ENCODE data around the gene PRKAR2A. TPM values are rescaled to one million over a fixed set of nuclear protein-coding genes. Genes with fewer than 3 reads are reported as not detected.
"Not testable (repeated sequence)": the region's sequence is repeated elsewhere in the genome, so short reads cannot be mapped to it uniquely, and the experiment has no call there.

Gene PRKAR2A
- total and polyA plus RNA-seq, 10 of the 15 experiments (the other 5 are each of a cell fraction or from before 2014, with no cell fraction given), result 9.8 to 46.2 (median 13.2) TPM

GRCh38 chr3:48762816-48763215, 84.9 kb downstream of the PRKAR2A start (continued):
- TF ChIP-seq E4F1 (IDR thresholded peaks at IDR 0.05; ENCODE audit: borderline replicate concordance, partially characterized antibody), result no peak
- TF ChIP-seq IKZF2 (IDR thresholded peaks at IDR 0.05), result no peak
- no peak for TF ChIP-seq ELK1 (IDR thresholded peaks at IDR 0.05; ENCODE audit: low read depth, low read length)
- no peak for TF ChIP-seq JUND (IDR thresholded peaks at IDR 0.05; ENCODE audit: low read depth, low read length)
- no peak for TF ChIP-seq CBX5 (IDR thresholded peaks at IDR 0.05; ENCODE audit: low read depth)
- TF ChIP-seq WRNIP1 (IDR thresholded peaks at IDR 0.05; ENCODE audit: borderline replicate concordance, low read depth, low read length), result no peak
- TF ChIP-seq YY1 (IDR thresholded peaks at IDR 0.05; ENCODE audit: low read depth, low read length), result no peak

- in situ Hi-C loops (cut with MboI); H3K4me3 ChIP-seq; H2AFZ ChIP-seq (ENCODE audit: control insufficient read depth, low read depth, low read length); H3K9me3 ChIP-seq (replicated peaks; ENCODE audit: control insufficient read depth, insufficient read depth, low read length); H3K4me2 ChIP-seq (ENCODE audit: control insufficient read depth, insufficient read depth); H3K4me1 ChIP-seq (ENCODE audit: control insufficient read depth, insufficient read depth, low read length); H3K27ac ChIP-seq (ENCODE audit: control insufficient read depth, insufficient read depth); H4K20me1 ChIP-seq (ENCODE audit: control insufficient read depth, insufficient read depth); DNase-seq (ENCODE audit: low read depth, low spot score); ATAC-seq; H3K9ac ChIP-seq (ENCODE audit: control insufficient read depth, insufficient read depth, low read length); H3K27me3 ChIP-seq (replicated peaks in 1 of 2; ENCODE audit: control insufficient read depth in 2 of 2, insufficient read depth in 2 of 2, low read length in 1 of 2); intact Hi-C loops (cut with micrococcal nuclease; ENCODE audit: unreplicated experiment); H3K36me3 ChIP-seq (ENCODE audit: control insufficient read depth in 2 of 2, insufficient read depth in 2 of 2, low read length in 1 of 2); SMC1A ChIA-PET (ENCODE audit: uncharacterized antibody, unreplicated experiment); FAIRE-seq; BruUV-seq (replicated peaks); H3K79me2 ChIP-seq (ENCODE audit: control insufficient read depth, insufficient read depth, low read length): not testable (repeated sequence)
- CTCF ChIA-PET, result interaction anchor here (0.8 to 1.5 kb wide), 4 partner anchors 20 to 192 kb away, joined by 3 to 8 read pairs (median 4); no protein-coding TSS in a partner anchor
- RAD21 ChIA-PET (ENCODE audit: unreplicated experiment), result interaction anchor here (0.6 to 0.7 kb wide), 3 partner anchors 124 to 151 kb away, joined by 3 read pairs; partner anchors contain the start of gene SLC26A6
- POLR2A ChIA-PET, result interaction anchor here (0.5 to 0.7 kb wide), 2 partner anchors 157 to 697 kb away, joined by 4 to 6 read pairs; no protein-coding TSS in a partner anchor
- 99% methylated on average over 5 of the region's 5 CpGs for WGBS (ENCODE audit: insufficient coverage, insufficient replicate concordance, low lambda C conversion rate, missing lambda C conversion rate)
These were observed 87.6 kb downstream of the PRKAR2A start for GRCh38 chr3:48759991-48760540.

GRCh38 chr3:48759531-48759930, 88.1 kb downstream of the PRKAR2A start:
- SMC1A ChIA-PET (ENCODE audit: uncharacterized antibody, unreplicated experiment); H3K9me3 ChIP-seq (replicated peaks; ENCODE audit: control insufficient read depth, insufficient read depth, low read length); BruUV-seq (replicated peaks); H3K27ac ChIP-seq (ENCODE audit: control insufficient read depth, insufficient read depth); H3K4me2 ChIP-seq (ENCODE audit: control insufficient read depth, insufficient read depth); in situ Hi-C loops (cut with MboI); H4K20me1 ChIP-seq (ENCODE audit: control insufficient read depth, insufficient read depth); H3K4me1 ChIP-seq (ENCODE audit: control insufficient read depth, insufficient read depth, low read length); ATAC-seq; H2AFZ ChIP-seq (ENCODE audit: control insufficient read depth, low read depth, low read length); intact Hi-C loops (cut with micrococcal nuclease; ENCODE audit: unreplicated experiment); FAIRE-seq; RAD21 ChIA-PET (ENCODE audit: unreplicated experiment); H3K27me3 ChIP-seq (replicated peaks in 1 of 2; ENCODE audit: control insufficient read depth in 2 of 2, insufficient read depth in 2 of 2, low read length in 1 of 2); DNase-seq (ENCODE audit: low read depth, low spot score); H3K4me3 ChIP-seq; H3K36me3 ChIP-seq (ENCODE audit: control insufficient read depth in 2 of 2, insufficient read depth in 2 of 2, low read length in 1 of 2); H3K9ac ChIP-seq (ENCODE audit: control insufficient read depth, insufficient read depth, low read length); H3K79me2 ChIP-seq (ENCODE audit: control insufficient read depth, insufficient read depth, low read length): not testable (repeated sequence)
- ChIA-PET CTCF (interaction anchor here (0.8 to 1.5 kb wide), 4 partner anchors 19 to 193 kb away, joined by 3 to 8 read pairs (median 4); no protein-coding TSS in a partner anchor), POLR2A (interaction anchor here (0.6 kb wide), 1 partner anchor 18 kb away, joined by 3 read pairs; no protein-coding TSS in a partner anchor)
- 97% methylated on average over 6 of the region's 6 CpGs for WGBS (ENCODE audit: insufficient coverage, insufficient replicate concordance, low lambda C conversion rate, missing lambda C conversion rate)
